Measurements from ENCODE around the gene MDK. TPM values are rescaled to one million over a fixed set of nuclear protein-coding genes. Genes with fewer than 3 reads are reported as not detected.

The MDK gene
- polyA plus RNA-seq, 1 donor from 2014 or later = 90.3 TPM

GRCh38 chr11:46351148-46351547 lies 30.3 kb upstream of the MDK start:
- H3K4me2 ChIP-seq (ENCODE audit: low read length) = no peak overlapping the region

GRCh38 chr11:46351606-46352005 lies 29.9 kb upstream of the MDK start:
- Histone ChIP-seq H3K27ac (ENCODE audit: low read length) (no peak overlapping the region), H3K4me2 (ENCODE audit: low read length) (no peak overlapping the region)

More at GRCh38 chr11:46351148-46351547, 30.3 kb upstream of the MDK start:
- no peaks in the 10 kb centered on the region for H3K9me2 ChIP-seq (ENCODE audit: insufficient read depth, low read length)
- H3K9me3 ChIP-seq (ENCODE audit: low read length) = no peaks in the 10 kb centered on the region
- no peak for TF ChIP-seq MXI1 (conservative IDR thresholded peaks at IDR 0.05; ENCODE audit: poor library complexity, severe bottlenecking)
- TF ChIP-seq SMC3 (conservative IDR thresholded peaks at IDR 0.05; ENCODE audit: poor library complexity) = no peak
- no peak for TF ChIP-seq POLR2AphosphoS5 (IDR thresholded peaks at IDR 0.05)
- TF ChIP-seq, protein P1, sequence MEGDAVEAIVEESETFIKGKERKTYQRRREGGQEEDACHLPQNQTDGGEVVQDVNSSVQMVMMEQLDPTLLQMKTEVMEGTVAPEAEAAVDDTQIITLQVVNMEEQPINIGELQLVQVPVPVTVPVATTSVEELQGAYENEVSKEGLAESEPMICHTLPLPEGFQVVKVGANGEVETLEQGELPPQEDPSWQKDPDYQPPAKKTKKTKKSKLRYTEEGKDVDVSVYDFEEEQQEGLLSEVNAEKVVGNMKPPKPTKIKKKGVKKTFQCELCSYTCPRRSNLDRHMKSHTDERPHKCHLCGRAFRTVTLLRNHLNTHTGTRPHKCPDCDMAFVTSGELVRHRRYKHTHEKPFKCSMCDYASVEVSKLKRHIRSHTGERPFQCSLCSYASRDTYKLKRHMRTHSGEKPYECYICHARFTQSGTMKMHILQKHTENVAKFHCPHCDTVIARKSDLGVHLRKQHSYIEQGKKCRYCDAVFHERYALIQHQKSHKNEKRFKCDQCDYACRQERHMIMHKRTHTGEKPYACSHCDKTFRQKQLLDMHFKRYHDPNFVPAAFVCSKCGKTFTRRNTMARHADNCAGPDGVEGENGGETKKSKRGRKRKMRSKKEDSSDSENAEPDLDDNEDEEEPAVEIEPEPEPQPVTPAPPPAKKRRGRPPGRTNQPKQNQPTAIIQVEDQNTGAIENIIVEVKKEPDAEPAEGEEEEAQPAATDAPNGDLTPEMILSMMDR (IDR thresholded peaks at IDR 0.05; ENCODE audit: poor library complexity, severe bottlenecking) = no peak
- TF ChIP-seq EP300 (conservative IDR thresholded peaks at IDR 0.05; ENCODE audit: poor library complexity, severe bottlenecking) = no peak
- TF ChIP-seq TAF1 (IDR thresholded peaks at IDR 0.05; ENCODE audit: low read depth) = no peak
- no peak for TF ChIP-seq RAD21 (conservative IDR thresholded peaks at IDR 0.05)
- TF ChIP-seq EZH2 (IDR thresholded peaks at IDR 0.05; ENCODE audit: borderline replicate concordance, insufficient read depth, low read length, poor library complexity, severe bottlenecking) = no peak
- TF ChIP-seq, protein P2, sequence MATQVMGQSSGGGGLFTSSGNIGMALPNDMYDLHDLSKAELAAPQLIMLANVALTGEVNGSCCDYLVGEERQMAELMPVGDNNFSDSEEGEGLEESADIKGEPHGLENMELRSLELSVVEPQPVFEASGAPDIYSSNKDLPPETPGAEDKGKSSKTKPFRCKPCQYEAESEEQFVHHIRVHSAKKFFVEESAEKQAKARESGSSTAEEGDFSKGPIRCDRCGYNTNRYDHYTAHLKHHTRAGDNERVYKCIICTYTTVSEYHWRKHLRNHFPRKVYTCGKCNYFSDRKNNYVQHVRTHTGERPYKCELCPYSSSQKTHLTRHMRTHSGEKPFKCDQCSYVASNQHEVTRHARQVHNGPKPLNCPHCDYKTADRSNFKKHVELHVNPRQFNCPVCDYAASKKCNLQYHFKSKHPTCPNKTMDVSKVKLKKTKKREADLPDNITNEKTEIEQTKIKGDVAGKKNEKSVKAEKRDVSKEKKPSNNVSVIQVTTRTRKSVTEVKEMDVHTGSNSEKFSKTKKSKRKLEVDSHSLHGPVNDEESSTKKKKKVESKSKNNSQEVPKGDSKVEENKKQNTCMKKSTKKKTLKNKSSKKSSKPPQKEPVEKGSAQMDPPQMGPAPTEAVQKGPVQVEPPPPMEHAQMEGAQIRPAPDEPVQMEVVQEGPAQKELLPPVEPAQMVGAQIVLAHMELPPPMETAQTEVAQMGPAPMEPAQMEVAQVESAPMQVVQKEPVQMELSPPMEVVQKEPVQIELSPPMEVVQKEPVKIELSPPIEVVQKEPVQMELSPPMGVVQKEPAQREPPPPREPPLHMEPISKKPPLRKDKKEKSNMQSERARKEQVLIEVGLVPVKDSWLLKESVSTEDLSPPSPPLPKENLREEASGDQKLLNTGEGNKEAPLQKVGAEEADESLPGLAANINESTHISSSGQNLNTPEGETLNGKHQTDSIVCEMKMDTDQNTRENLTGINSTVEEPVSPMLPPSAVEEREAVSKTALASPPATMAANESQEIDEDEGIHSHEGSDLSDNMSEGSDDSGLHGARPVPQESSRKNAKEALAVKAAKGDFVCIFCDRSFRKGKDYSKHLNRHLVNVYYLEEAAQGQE (IDR thresholded peaks at IDR 0.05; ENCODE audit: borderline replicate concordance) = no peak
- H3K27ac ChIP-seq (ENCODE audit: low read length) = no peak overlapping the region
- no peaks in the 10 kb centered on the region for H4K20me1 ChIP-seq (ENCODE audit: insufficient read depth)
- no peaks in the 10 kb centered on the region for H3K36me3 ChIP-seq (ENCODE audit: insufficient read depth, low read length)
- no peaks in the 10 kb centered on the region for H3F3A ChIP-seq (ENCODE audit: insufficient read depth, low read length, poor library complexity, severe bottlenecking)
- no peak overlapping the region for H3K4me3 ChIP-seq (ENCODE audit: low read length)
- H3K27me3 ChIP-seq (ENCODE audit: insufficient read depth, low read depth, low read length) = no peaks in the 10 kb centered on the region
- H2AFZ ChIP-seq (ENCODE audit: low read depth, low read length) = no peak overlapping the region
- H3K79me2 ChIP-seq (replicated peaks; ENCODE audit: insufficient read depth, low read length) = peaks cover 19% of the 10 kb centered on the region
- H3K9ac ChIP-seq (ENCODE audit: low read length) = no peak overlapping the region

More at GRCh38 chr11:46351606-46352005, 29.9 kb upstream of the MDK start:
- Histone ChIP-seq H3K27me3 (ENCODE audit: insufficient read depth, low read depth, low read length) (no peaks in the 10 kb centered on the region), H3K9me3 (ENCODE audit: low read length) (no peaks in the 10 kb centered on the region), H3K4me3 (ENCODE audit: low read length) (no peak overlapping the region), H3K9me2 (ENCODE audit: insufficient read depth, low read length) (no peaks in the 10 kb centered on the region), H2AFZ (ENCODE audit: low read depth, low read length) (no peak overlapping the region), H3K79me2 (replicated peaks; ENCODE audit: insufficient read depth, low read length) (peaks cover 19% of the 10 kb centered on the region), H3K36me3 (ENCODE audit: insufficient read depth, low read length) (no peaks in the 10 kb centered on the region), H3K9ac (ENCODE audit: low read length) (no peak overlapping the region), H3F3A (ENCODE audit: insufficient read depth, low read length, poor library complexity, severe bottlenecking) (no peaks in the 10 kb centered on the region), H4K20me1 (ENCODE audit: insufficient read depth) (no peaks in the 10 kb centered on the region)
- no peak for TF ChIP-seq SMC3 (conservative IDR thresholded peaks at IDR 0.05; ENCODE audit: poor library complexity)
- no peak for TF ChIP-seq EP300 (conservative IDR thresholded peaks at IDR 0.05; ENCODE audit: poor library complexity, severe bottlenecking)
- no peak for TF ChIP-seq EZH2 (IDR thresholded peaks at IDR 0.05; ENCODE audit: borderline replicate concordance, insufficient read depth, low read length, poor library complexity, severe bottlenecking)
- no peak for TF ChIP-seq RAD21 (conservative IDR thresholded peaks at IDR 0.05)
- no peak for TF ChIP-seq POLR2AphosphoS5 (IDR thresholded peaks at IDR 0.05)
- TF ChIP-seq, protein P1 (IDR thresholded peaks at IDR 0.05; ENCODE audit: poor library complexity, severe bottlenecking) = no peak
- TF ChIP-seq, protein P2 (IDR thresholded peaks at IDR 0.05; ENCODE audit: borderline replicate concordance) = no peak
- no peak for TF ChIP-seq TAF1 (IDR thresholded peaks at IDR 0.05; ENCODE audit: low read depth)
- TF ChIP-seq MXI1 (conservative IDR thresholded peaks at IDR 0.05; ENCODE audit: poor library complexity, severe bottlenecking) = no peak
